ENCODE measurements around the gene HS6ST1. TPM values are rescaled to one million over a fixed set of nuclear protein-coding genes. Genes with fewer than 3 reads are reported as not detected.

HS6ST1 gene
- total RNA-seq, 4 donors from 2014 or later: 11.2 to 32.2 (median 14.7) TPM

DNA sequence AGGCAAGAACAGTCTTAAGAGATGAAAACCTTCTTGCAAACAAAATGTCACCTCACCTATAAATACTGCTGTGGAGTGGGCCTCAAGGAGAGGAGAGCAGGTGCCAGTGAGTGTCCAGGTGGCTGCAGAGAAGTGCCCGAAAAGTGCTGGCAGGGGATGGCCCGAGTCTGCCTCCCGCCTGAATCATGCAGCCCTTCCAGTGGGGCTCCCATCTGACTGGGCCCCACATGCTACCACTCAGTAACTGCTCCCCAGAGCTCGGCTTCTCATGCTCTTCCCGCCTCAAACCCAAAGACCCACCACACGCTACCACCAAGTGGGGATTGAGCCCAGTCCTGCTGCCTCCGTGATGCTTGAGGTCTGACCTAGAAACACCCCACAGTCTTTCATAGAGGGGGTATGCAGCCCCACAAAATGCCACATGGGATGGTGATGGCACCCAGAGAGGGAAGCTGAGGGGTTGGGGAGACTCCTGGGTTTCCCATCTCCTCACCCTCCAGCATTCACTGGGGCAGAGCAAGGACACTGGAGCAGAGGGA lies 7.4 kb downstream of the HS6ST1 start:
- TF ChIP-seq, protein P1, sequence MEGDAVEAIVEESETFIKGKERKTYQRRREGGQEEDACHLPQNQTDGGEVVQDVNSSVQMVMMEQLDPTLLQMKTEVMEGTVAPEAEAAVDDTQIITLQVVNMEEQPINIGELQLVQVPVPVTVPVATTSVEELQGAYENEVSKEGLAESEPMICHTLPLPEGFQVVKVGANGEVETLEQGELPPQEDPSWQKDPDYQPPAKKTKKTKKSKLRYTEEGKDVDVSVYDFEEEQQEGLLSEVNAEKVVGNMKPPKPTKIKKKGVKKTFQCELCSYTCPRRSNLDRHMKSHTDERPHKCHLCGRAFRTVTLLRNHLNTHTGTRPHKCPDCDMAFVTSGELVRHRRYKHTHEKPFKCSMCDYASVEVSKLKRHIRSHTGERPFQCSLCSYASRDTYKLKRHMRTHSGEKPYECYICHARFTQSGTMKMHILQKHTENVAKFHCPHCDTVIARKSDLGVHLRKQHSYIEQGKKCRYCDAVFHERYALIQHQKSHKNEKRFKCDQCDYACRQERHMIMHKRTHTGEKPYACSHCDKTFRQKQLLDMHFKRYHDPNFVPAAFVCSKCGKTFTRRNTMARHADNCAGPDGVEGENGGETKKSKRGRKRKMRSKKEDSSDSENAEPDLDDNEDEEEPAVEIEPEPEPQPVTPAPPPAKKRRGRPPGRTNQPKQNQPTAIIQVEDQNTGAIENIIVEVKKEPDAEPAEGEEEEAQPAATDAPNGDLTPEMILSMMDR (IDR thresholded peaks at IDR 0.05; ENCODE audit: low read depth): no peak

DNA sequence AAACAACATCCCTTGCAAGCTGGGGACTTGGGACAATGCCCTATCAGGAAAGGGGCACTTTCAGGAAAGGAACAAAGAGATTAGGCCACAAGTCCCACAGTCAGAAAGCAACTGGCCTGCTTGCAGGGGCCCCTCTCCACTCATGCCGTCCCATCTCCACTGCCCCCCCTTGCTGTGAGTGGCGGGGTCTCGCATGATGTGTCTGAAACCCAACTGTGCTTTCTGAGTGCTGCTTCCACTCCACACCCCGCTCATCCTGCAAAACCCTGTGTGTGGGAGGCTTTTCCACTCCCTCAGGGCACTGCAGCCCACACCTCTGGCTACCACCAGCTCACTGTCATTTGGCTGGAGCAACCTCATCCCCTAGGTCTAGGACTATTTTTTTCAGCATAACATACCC lies 7.9 kb downstream of the HS6ST1 start:
- TF ChIP-seq, protein P1 (IDR thresholded peaks at IDR 0.05; ENCODE audit: low read depth): no peak

DNA sequence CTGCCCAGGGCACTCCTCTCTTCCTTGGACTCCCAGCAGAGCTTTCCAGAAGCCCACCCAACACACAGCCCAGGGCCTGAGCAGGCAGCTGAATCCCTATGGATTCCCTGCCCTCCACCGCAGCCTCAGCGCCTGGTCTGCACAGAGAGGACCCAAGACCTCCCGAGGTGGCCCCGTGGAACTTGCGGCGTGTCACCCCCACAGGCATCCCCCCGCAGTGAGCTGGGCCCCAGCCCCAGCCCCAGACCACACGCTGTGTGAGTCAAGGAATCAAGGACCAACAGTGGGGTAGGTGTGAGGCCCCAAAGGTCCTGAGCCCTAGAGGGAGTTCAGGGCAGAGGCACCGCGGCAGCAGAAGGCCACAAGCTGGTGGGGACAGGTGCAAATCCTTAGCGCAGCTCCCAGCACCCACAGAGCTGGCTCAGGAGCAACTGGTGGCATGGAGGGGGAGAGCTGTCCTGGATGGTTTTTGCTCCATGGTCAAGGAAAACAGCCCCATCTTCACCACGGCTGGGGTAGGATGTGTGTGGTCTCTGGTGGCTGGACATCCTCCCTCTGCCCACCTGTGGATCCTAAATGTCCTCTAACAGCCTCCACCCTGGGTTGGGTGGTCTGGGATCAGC lies 8.5 kb downstream of the HS6ST1 start:
- TF ChIP-seq, protein P1 (IDR thresholded peaks at IDR 0.05; ENCODE audit: low read depth): no peak

DNA sequence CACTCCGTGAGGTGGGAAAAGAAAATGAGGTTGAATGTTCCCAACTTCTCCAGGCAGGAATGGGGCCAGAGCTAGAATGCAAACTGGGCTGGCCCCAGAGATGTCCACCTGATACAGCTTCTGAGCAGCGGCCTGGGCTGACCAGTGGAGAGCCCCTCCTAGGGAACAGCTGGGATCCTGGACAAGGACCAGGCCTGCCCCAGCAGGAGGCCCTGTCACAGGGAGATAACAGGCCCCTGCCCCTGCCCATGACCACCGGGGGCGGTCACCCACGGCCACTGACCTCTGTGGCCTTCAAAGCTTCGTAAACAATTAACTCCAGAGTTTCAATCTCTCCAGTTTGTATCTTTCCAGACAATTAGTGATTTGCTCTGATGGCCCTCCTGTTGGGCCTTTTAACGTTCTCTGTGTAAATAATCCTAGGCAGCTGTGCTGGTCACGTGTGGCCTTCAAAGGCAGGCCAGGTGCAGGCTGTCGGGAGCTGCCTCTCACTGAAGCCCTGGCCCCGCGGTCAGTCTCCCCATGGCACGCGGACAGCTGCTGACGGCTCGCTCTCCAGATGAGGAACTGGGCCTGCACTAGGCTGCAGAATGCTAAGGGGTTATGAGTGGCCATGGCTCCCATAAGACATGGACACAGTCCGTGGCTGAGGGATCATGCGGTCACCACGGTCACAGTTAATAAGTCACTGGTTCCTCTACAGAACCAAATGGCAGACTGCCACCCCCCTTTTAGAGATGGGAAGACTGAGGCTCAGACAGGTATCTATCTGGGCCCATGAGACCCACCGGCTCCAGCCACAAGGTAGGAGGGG lies 9.2 kb downstream of the HS6ST1 start:
- TF ChIP-seq, protein P1 (IDR thresholded peaks at IDR 0.05; ENCODE audit: low read depth): no peak

DNA sequence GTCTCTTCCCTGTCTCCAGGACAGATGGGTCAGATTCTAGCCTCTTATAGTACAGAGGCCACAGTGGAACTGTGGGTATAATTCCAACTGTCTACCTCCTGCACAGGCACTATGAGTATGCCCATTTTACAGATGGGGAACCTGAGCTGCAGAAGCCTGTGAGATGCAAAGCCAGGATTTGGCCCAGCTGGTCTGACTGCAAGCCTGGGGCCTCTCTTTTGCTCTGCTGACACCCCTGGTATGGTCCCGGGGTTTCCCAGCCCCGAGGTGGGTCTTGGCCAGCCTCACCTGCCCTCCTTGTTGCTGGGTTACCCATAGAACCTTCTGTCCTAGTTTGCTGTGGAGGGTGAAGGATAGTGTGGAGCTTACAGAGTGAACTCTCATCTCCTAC lies 9.8 kb downstream of the HS6ST1 start:
- TF ChIP-seq, protein P1 (IDR thresholded peaks at IDR 0.05; ENCODE audit: low read depth): no peak

DNA sequence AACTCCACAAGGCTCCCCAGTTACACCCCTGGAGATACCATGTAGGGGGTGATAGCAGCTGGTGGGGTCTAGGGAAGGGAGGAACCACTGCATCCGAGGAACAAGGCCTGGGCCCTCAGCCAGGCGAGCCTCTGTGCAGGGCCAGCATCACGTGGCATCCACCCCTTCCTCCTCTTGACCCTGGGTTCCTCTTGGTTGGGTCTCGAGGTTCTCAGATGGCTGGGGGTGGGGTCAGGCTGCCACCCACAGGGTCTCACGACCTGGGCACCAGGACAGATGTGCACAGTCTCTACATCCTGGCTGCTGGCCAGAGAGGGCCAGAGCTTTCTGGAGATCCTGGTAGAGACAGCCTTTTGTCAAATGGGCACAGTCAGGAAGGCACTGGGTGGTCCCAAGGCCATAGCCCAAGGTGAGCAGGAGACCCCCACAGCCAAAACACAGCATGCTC lies 10.4 kb downstream of the HS6ST1 start:
- TF ChIP-seq, protein P1 (IDR thresholded peaks at IDR 0.05; ENCODE audit: low read depth): no peak

DNA sequence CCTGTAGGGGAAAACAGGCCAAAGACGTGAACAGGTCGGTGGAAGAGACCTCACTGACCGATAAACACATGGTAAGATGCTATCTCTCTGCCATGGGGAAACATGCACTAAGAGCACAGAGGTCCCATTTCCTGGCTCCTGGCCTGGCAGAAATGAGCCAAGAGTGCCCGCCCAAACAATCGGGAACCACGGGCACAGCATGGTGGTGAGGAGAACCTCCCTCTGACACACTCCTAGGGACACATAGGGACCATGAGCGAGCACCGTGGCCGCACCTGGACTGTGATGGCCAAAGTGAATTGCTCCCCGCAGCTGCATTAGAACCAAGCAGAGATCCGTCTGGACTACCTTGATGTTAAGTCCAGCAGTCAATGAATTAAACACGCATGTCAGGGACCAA lies 11.1 kb downstream of the HS6ST1 start:
- TF ChIP-seq, protein P1 (IDR thresholded peaks at IDR 0.05; ENCODE audit: low read depth): no peak
